Vagina (tissue), 2 donors: ENCODE data around the gene GTF2IRD1. TPM values are rescaled to one million over a fixed set of nuclear protein-coding genes. Genes with fewer than 3 reads are reported as not detected.

ENCODE experiments used
- DNase-seq, 2 donors: peaks; one replicate each; pipeline ENCODE4 v3.0.0-alpha.2; 2017; ENCODE audit errors: extremely low spot score in 2 of 2
- H3K27ac ChIP-seq: fragments of 200-600 bp; sonication (generic); one replicate; pipeline ENCODE4 v1.5.1; 2019
- H3K27me3 ChIP-seq: fragments of 200-600 bp; sonication (generic); one replicate; pipeline ENCODE4 v1.5.1; 2019
- H3K36me3 ChIP-seq, 2 donors: fragments of 200-600 bp; sonication (generic); one replicate each; pipeline ENCODE4 v1.5.1; 2017 to 2019
- H3K4me1 ChIP-seq: fragments of 200-600 bp; sonication (generic); one replicate; pipeline ENCODE4 v1.5.1; 2019
- H3K4me3 ChIP-seq, 2 donors: fragments of 200-600 bp; sonication (generic); 1 replicate in 1 of 2; 2 replicates in 1 of 2; pipeline ENCODE4 v1.5.1; 2016 to 2019
- H3K9me3 ChIP-seq: fragments of 200-600 bp; sonication (generic); one replicate; pipeline ENCODE4 v1.5.1; 2019
- POLR2A ChIP-seq, 2 donors: fragments of 450-650 bp; IDR thresholded peaks; one replicate each; pipeline ENCODE4 v1.6.1; 2017; ENCODE audit warnings: antibody characterized with exemption in 2 of 2, mild to moderate bottlenecking in 2 of 2, moderate library complexity in 2 of 2
- POLR2AphosphoS5 ChIP-seq, 2 donors: sonication (generic); formaldehyde crosslinking; IDR thresholded peaks; one replicate each; pipeline ENCODE4 v1.9.0; 2017; ENCODE audit warnings: antibody characterized with exemption in 2 of 2, mild to moderate bottlenecking in 2 of 2, low read depth in 1 of 2; ENCODE audit not compliant: insufficient read depth in 1 of 2
- intact Hi-C: fragments of 100-400 bp; cut with DNase I; formaldehyde crosslinking; loops from one replicate; pipeline ENCODE4 v1.15.1; 2023
- total RNA-seq: library from RNA; depleted of rRNA; stranded (reverse); fragments of >200 nt; gene quantifications from one replicate; pipeline ENCODE4 v1.2.3, GENCODE V29; 2016
- TF ChIP-seq, protein P1 (sequence below), 3 experiments: fragments of 450-650 bp in 2 of 3; fragments of 200-600 bp in 1 of 3; sonication (generic) in 1 of 3; IDR thresholded peaks; one replicate each; pipeline ENCODE4 v1.5.1; 2017 to 2019; ENCODE audit warnings: antibody characterized with exemption in 3 of 3, mild to moderate bottlenecking in 2 of 3, moderate library complexity in 2 of 3

The GTF2IRD1 gene
- total RNA-seq, 1 donor from 2014 or later, result 33.6 TPM

DNA sequence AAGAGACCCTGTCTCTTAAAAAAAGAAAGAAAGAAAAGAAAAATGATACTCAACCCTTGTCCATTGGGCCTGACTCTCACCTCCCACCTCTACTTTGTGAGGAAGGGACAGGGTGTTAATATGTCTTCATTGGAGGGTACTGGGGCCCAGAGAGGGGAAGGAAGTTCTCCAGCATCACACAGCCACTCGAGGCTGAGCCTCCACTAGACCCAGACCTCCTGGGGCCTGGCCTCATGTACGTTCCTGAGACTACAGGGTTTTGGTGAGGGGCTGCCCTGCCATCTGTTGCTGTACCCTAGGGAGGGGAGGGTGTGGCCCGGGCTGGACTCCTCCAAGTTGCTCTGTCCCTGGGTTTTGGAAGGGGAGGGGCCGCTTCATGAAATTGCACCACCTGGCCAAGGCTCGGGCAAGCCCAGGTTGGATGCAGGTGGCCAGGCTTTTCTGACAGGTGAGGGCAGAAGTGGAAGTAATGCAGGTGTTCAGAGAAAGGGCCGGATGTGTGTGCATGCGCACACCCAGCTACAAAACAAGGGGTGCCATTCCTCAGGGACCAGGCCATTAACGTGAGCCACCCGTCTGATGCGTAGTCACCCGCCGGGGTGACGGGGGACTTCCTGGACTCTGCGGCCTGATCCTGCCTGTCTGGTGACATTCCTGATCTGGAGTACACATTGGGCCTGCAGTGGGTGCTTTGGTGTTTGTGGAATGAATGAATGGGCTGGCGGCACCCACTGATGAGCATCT is 21.7 kb downstream of the GTF2IRD1 start:
- no peaks in the 10 kb centered on the region for H3K27me3 ChIP-seq
- peaks cover 60% of the 10 kb centered on the region for H3K4me1 ChIP-seq
- DNase-seq, result no peak
- no peaks in the 10 kb centered on the region for H3K9me3 ChIP-seq
- TF ChIP-seq POLR2A (IDR thresholded peaks at IDR 0.05), result no peak
- TF ChIP-seq POLR2AphosphoS5 (IDR thresholded peaks at IDR 0.05; ENCODE audit: insufficient read depth in 1 of 2, low read depth in 1 of 2), result peak in 1 of 2 donors; percentile 50
- TF ChIP-seq, protein P1, sequence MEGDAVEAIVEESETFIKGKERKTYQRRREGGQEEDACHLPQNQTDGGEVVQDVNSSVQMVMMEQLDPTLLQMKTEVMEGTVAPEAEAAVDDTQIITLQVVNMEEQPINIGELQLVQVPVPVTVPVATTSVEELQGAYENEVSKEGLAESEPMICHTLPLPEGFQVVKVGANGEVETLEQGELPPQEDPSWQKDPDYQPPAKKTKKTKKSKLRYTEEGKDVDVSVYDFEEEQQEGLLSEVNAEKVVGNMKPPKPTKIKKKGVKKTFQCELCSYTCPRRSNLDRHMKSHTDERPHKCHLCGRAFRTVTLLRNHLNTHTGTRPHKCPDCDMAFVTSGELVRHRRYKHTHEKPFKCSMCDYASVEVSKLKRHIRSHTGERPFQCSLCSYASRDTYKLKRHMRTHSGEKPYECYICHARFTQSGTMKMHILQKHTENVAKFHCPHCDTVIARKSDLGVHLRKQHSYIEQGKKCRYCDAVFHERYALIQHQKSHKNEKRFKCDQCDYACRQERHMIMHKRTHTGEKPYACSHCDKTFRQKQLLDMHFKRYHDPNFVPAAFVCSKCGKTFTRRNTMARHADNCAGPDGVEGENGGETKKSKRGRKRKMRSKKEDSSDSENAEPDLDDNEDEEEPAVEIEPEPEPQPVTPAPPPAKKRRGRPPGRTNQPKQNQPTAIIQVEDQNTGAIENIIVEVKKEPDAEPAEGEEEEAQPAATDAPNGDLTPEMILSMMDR (IDR thresholded peaks at IDR 0.05), result no peak
- H3K36me3 ChIP-seq, result no peaks in the 10 kb centered on the region
- no peak overlapping the region for H3K4me3 ChIP-seq
- H3K27ac ChIP-seq, result peak overlapping the region; percentile 97
- intact Hi-C loops, result no loop called here

GRCh38 chr7:74475987-74476350 is 22.3 kb downstream of the GTF2IRD1 start:
- H3K4me3 ChIP-seq, result no peak overlapping the region
- intact Hi-C loops, result no loop called here
- H3K27ac ChIP-seq, result peak overlapping the region; percentile 97
- TF ChIP-seq, protein P1 (IDR thresholded peaks at IDR 0.05), result no peak
- no peak for TF ChIP-seq POLR2AphosphoS5 (IDR thresholded peaks at IDR 0.05; ENCODE audit: insufficient read depth in 1 of 2, low read depth in 1 of 2)
- TF ChIP-seq POLR2A (IDR thresholded peaks at IDR 0.05), result no peak
- no peak for DNase-seq
- no peaks in the 10 kb centered on the region for H3K36me3 ChIP-seq
- H3K4me1 ChIP-seq, result peaks cover 65% of the 10 kb centered on the region
- no peaks in the 10 kb centered on the region for H3K27me3 ChIP-seq
- no peaks in the 10 kb centered on the region for H3K9me3 ChIP-seq

DNA sequence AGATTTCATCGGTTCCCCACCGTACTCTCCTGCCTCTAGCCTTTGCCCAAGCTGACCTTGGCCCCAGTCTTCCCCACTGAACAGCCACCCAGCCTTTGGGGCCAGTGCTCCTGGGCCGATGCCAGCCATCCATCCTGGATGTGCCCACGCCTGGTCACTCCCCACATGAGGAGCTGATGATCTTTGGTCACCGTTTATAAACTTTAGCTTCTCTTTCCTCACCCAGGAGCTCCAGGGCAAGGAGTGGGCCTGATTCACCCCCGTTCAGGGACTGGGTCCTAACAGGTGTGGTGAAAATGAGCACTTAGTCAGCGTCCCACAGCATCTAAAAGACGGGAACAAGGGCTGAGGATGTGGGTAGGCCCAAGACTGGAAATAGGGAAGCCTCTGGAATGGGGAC is 22.9 kb downstream of the GTF2IRD1 start:
- no peaks in the 10 kb centered on the region for H3K9me3 ChIP-seq
- H3K4me3 ChIP-seq, result no peak overlapping the region
- peaks cover 72% of the 10 kb centered on the region for H3K4me1 ChIP-seq
- intact Hi-C loops, result no loop called here
- no peaks in the 10 kb centered on the region for H3K27me3 ChIP-seq
- no peaks in the 10 kb centered on the region for H3K36me3 ChIP-seq
- no peak for DNase-seq
- TF ChIP-seq POLR2A (IDR thresholded peaks at IDR 0.05), result no peak
- TF ChIP-seq POLR2AphosphoS5 (IDR thresholded peaks at IDR 0.05; ENCODE audit: insufficient read depth in 1 of 2, low read depth in 1 of 2), result no peak
- peak overlapping the region; percentile 97 for H3K27ac ChIP-seq

DNA sequence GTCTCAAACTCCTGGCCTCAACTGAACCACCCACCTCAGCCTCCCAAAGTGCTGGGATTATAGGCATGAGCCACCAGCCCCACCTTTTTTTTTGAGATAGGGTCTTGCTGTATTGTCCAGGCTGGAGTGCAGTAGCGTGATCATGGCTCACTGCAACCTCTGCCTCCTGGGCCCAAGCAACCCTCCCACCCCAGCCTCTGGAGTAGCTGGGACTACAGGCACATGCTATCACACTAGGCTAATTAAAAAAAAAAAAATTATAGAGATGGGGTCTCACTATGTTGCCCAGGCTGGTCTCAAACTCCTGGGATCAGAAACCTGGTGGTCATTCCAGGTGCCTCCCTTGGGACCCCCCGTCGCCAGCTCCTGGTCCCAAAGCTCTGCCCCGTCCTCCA is 25.0 kb downstream of the GTF2IRD1 start:
- peaks cover 89% of the 10 kb centered on the region for H3K4me1 ChIP-seq
- no peaks in the 10 kb centered on the region for H3K36me3 ChIP-seq
- no peak overlapping the region for H3K4me3 ChIP-seq

GRCh38 chr7:74479066-74479781 is 25.5 kb downstream of the GTF2IRD1 start:
- H3K27me3 ChIP-seq, result no peaks in the 10 kb centered on the region
- H3K27ac ChIP-seq, result peak overlapping the region; percentile 97
- intact Hi-C loops, result loop anchor here (2.0 kb wide), 1 partner anchor 26 kb away; the partner anchor contains the start of gene GTF2IRD1
- no peaks in the 10 kb centered on the region for H3K9me3 ChIP-seq
- no peak for DNase-seq
- TF ChIP-seq POLR2A (IDR thresholded peaks at IDR 0.05), result no peak
- H3K4me3 ChIP-seq, result no peak overlapping the region
- no peaks in the 10 kb centered on the region for H3K36me3 ChIP-seq
- H3K4me1 ChIP-seq, result peaks cover 92% of the 10 kb centered on the region

More for the DNA sequence above, 25.0 kb downstream of the GTF2IRD1 start:
- Histone ChIP-seq H3K27ac (peak overlapping the region; percentile 97), H3K27me3 (no peaks in the 10 kb centered on the region), H3K9me3 (no peaks in the 10 kb centered on the region)
- TF ChIP-seq POLR2A (IDR thresholded peaks at IDR 0.05), result no peak
- no peak for TF ChIP-seq POLR2AphosphoS5 (IDR thresholded peaks at IDR 0.05; ENCODE audit: insufficient read depth in 1 of 2, low read depth in 1 of 2)
- TF ChIP-seq, protein P1 (IDR thresholded peaks at IDR 0.05), result no peak
- intact Hi-C loops, result loop anchor here (2.0 kb wide), 1 partner anchor 26 kb away; the partner anchor contains the start of gene GTF2IRD1
- DNase-seq, result no peak
